A549 (cell line): Measurements from ENCODE around the gene RHOT1. TPM values are rescaled to one million over a fixed set of nuclear protein-coding genes. Genes with fewer than 3 reads are reported as not detected.
"Not testable (repeated sequence)": the region's sequence is repeated elsewhere in the genome, so short reads cannot be mapped to it uniquely, and the experiment has no call there.

Experiments used
- ATAC-seq, 2 experiments: fragments of 200-7000 bp in 1 of 2; fragments of >200 bp in 1 of 2; cut with Nextera tagmentation in 1 of 2; cut with Tn5 transposase in 1 of 2; 3 replicates each; pipeline versions ENCODE4 v1.8.0 to v1.9.1; 2018 to 2020; ENCODE audit warnings: mild to moderate bottlenecking in 1 of 2, moderate library complexity in 1 of 2
- CTCF ChIA-PET: fragments of 300-600 bp; sonication (Branson Sonifier 250); formaldehyde crosslinking; extraction: SDS; loops from one replicate; lab custom pipeline; 2021; ENCODE audit warnings: antibody characterized with exemption, inconsistent platforms; lab: Yijun Ruan, JAX
- POLR2A ChIA-PET: fragments of 350-600 bp; formaldehyde crosslinking; extraction: SDS; loops from one replicate; lab custom pipeline; 2021; ENCODE audit warnings: antibody characterized with exemption, inconsistent platforms; lab: Yijun Ruan, JAX
- DNase-seq, 2 experiments: peaks; one replicate each; pipeline versions ENCODE4 v3.0.0 to v3.0.0-alpha.2; 2011 to 2016; ENCODE audit warnings: low read depth in 1 of 2, low spot score in 1 of 2
- FAIRE-seq: peaks from 2 replicates; lab custom pipeline; 2011; peaks lifted over from hg19 to GRCh38; lab: Jason Lieb, UNC
- H3K27ac ChIP-seq, 2 experiments: fragments of >200 bp; sonication (Bioruptor Twin); formaldehyde crosslinking; 3 replicates each; pipeline ENCODE4 v1.5.1; 2016 to 2017
- H3K4me1 ChIP-seq: fragments of >200 bp; sonication (Bioruptor Twin); formaldehyde crosslinking; 3 replicates; pipeline ENCODE4 v1.6.1; 2016
- H3K4me2 ChIP-seq: fragments of >200 bp; sonication (Bioruptor Twin); formaldehyde crosslinking; 3 replicates; pipeline ENCODE4 v1.6.1; 2016
- H3K4me3 ChIP-seq: fragments of >200 bp; sonication (Bioruptor Twin); formaldehyde crosslinking; 3 replicates; pipeline ENCODE4 v1.5.1; 2016
- H3K9me3 ChIP-seq: fragments of >200 bp; sonication (Bioruptor Twin); formaldehyde crosslinking; 3 replicates; pipeline ENCODE4 v1.6.1; 2016
- BHLHE40 ChIP-seq: IDR thresholded peaks from 2 replicates; pipeline ENCODE4 v1.6.1; 2012; ENCODE audit warnings: low read depth, low read length, inconsistent platforms
- CBX2 ChIP-seq: fragments of 200-600 bp; sonication (generic); IDR thresholded peaks from 2 replicates; pipeline ENCODE4 v1.6.1; 2016; ENCODE audit warnings: low read depth, mild to moderate bottlenecking, borderline replicate concordance
- CHD4 ChIP-seq: fragments of 200-600 bp; sonication (generic); IDR thresholded peaks from 2 replicates; pipeline ENCODE4 v1.6.1; 2016; ENCODE audit warnings: antibody characterized with exemption, mild to moderate bottlenecking, borderline replicate concordance
- EP300 ChIP-seq, 2 experiments: fragments of >200 bp; sonication (Bioruptor Twin); formaldehyde crosslinking; IDR thresholded peaks; 2 replicates in 1 of 2; 3 replicates in 1 of 2; pipeline ENCODE4 v1.6.1; 2016 to 2017
- ESRRA ChIP-seq: fragments of 150-350 bp; IDR thresholded peaks from 2 replicates; pipeline ENCODE4 v1.6.1; 2014; ENCODE audit warnings: mild to moderate bottlenecking, low read length, borderline replicate concordance
- FOXS1 ChIP-seq: fragments of 250-450 bp; sonication (Bioruptor Pico); IDR thresholded peaks from 2 replicates; pipeline ENCODE4 v1.5.0; 2020; ENCODE audit warnings: mild to moderate bottlenecking, moderate library complexity
- GATA3 ChIP-seq: IDR thresholded peaks from 2 replicates; pipeline ENCODE4 v1.6.1; 2012; ENCODE audit warnings: borderline replicate concordance
- HOXB13 ChIP-seq: fragments of 250-450 bp; sonication (Bioruptor Pico); IDR thresholded peaks from 2 replicates; pipeline ENCODE4 v1.5.0; 2020; ENCODE audit warnings: low read depth, mild to moderate bottlenecking, moderate library complexity
- JUNB ChIP-seq: fragments of >200 bp; sonication (Bioruptor Twin); formaldehyde crosslinking; IDR thresholded peaks from 2 replicates; pipeline ENCODE4 v1.6.1; 2016
- KDM5A ChIP-seq: fragments of 200-600 bp; sonication (generic); IDR thresholded peaks from 2 replicates; pipeline ENCODE4 v1.6.1; 2016; ENCODE audit warnings: antibody characterized with exemption, mild to moderate bottlenecking
- MAFK ChIP-seq: fragments of 450-650 bp; IDR thresholded peaks from 2 replicates; pipeline ENCODE4 v1.6.1; 2014; ENCODE audit not compliant: partially characterized antibody
- PHF8 ChIP-seq: fragments of 200-600 bp; sonication (generic); IDR thresholded peaks from 2 replicates; pipeline ENCODE4 v1.6.1; 2016; ENCODE audit warnings: low read depth, mild to moderate bottlenecking, antibody characterized with exemption, moderate library complexity, borderline replicate concordance
- RCOR1 ChIP-seq: fragments of 150-350 bp; IDR thresholded peaks from 2 replicates; pipeline ENCODE4 v1.6.1; 2014; ENCODE audit warnings: antibody characterized with exemption, low read length, low read depth
- TFCP2L1 ChIP-seq: fragments of 250-450 bp; sonication (Bioruptor Pico); IDR thresholded peaks from 2 replicates; pipeline ENCODE4 v1.5.0; 2021; ENCODE audit warnings: mild to moderate bottlenecking
- TP53 ChIP-seq: fragments of 250-450 bp; sonication (Bioruptor Pico); IDR thresholded peaks from 2 replicates; pipeline ENCODE4 v1.5.0; 2021; ENCODE audit warnings: mild to moderate bottlenecking, moderate library complexity
- ZC3H11A ChIP-seq: fragments of 450-650 bp; IDR thresholded peaks from 2 replicates; pipeline ENCODE4 v1.6.1; 2014; ENCODE audit warnings: antibody characterized with exemption, mild to moderate bottlenecking
- ZSCAN20 ChIP-seq: fragments of 250-450 bp; sonication (Bioruptor Pico); IDR thresholded peaks from 2 replicates; pipeline ENCODE4 v1.8.0; 2022; ENCODE audit warnings: mild to moderate bottlenecking, moderate library complexity
- WGBS: methylation state at CpG from one replicate; pipeline ENCODE4 v1.1.6; 2017; ENCODE audit errors: missing lambda C conversion rate; 5-methylcytosine and 5-hydroxymethylcytosine counted together
- polyA plus RNA-seq, 4 experiments: library from polyadenylated mRNA; depleted of rRNA in 3 of 4; stranded (reverse); fragments of >200 nt; fragmentation: RNase III in 1 of 4; extraction: RNeasy Plus Mini Kit Qiagen cat#74134 plus additional on column Dnase treatment in 1 of 4; gene quantifications; 2 replicates in 3 of 4; 3 replicates in 1 of 4; pipeline ENCODE4 v1.2.3, GENCODE V29; 2011 to 2017
- TF ChIP-seq, protein P1 (sequence below): IDR thresholded peaks from 2 replicates; pipeline ENCODE4 v1.6.1; 2012
- TF ChIP-seq, protein P2 (sequence below): IDR thresholded peaks from 2 replicates; pipeline ENCODE4 v1.6.1; 2012
- TF ChIP-seq, protein P3 (sequence below): fragments of >200 bp; sonication (Bioruptor Twin); formaldehyde crosslinking; IDR thresholded peaks from 2 replicates; pipeline ENCODE4 v1.6.1; 2016
- TF ChIP-seq, protein P4 (sequence below): fragments of >200 bp; sonication (Bioruptor Twin); formaldehyde crosslinking; IDR thresholded peaks from 3 replicates; pipeline ENCODE4 v1.5.1; 2016

RHOT1 gene
- polyA plus RNA-seq, 2 of the 4 experiments (the other 2 are of a cell fraction): 26.6 to 109 TPM

DNA sequence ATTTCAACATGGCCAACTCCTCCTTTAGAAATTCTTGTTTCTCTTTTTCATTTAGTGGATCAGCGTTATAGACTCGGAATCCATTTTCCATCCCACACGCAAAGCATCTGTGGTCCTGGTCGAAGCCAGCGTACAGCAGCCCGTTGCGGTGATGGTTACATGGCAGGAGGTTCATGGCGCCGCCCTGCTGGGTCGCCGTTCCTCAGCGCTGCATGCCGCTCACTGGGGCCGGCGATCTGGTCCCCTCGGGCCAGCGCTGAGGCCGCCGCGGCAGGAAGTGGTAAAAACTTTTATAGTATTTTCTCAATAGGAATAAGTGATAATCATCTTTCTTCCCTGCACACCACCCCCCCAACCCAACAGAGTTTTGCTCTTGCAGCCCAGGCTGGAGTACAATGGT, 29.9 kb upstream of the RHOT1 start:
- no peak overlapping the region for H3K27ac ChIP-seq
- H3K4me1 ChIP-seq: 0 out of 3 replicates have a peak, but pooled peaks cover 4% of the 10 kb centered on the region
- H3K4me2 ChIP-seq: no peak overlapping the region
- POLR2A ChIA-PET: no interaction called here
- no peak for ATAC-seq
- WGBS: 92% methylated on average over 20 of the region's 20 CpGs
- no peaks in the 10 kb centered on the region for H3K9me3 ChIP-seq
- no peak overlapping the region for H3K4me3 ChIP-seq
- TF ChIP-seq MAFK (no peak), TFCP2L1 (CRISPR knock-in tag) (no peak), ZC3H11A (no peak), CHD4 (no peak), PHF8 (no peak), GATA3 (no peak), ESRRA (no peak), RCOR1 (no peak), CBX2 (no peak), ZSCAN20 (CRISPR knock-in tag) (no peak)
- TF ChIP-seq, protein P1, sequence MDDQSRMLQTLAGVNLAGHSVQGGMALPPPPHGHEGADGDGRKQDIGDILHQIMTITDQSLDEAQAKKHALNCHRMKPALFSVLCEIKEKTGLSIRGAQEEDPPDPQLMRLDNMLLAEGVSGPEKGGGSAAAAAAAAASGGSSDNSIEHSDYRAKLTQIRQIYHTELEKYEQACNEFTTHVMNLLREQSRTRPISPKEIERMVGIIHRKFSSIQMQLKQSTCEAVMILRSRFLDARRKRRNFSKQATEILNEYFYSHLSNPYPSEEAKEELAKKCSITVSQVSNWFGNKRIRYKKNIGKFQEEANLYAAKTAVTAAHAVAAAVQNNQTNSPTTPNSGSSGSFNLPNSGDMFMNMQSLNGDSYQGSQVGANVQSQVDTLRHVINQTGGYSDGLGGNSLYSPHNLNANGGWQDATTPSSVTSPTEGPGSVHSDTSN: no peak
- no peak for DNase-seq
- CTCF ChIA-PET: interaction anchor here (1.4 to 3.3 kb wide), 4 partner anchors 10 to 87 kb away, joined by 3 to 12 read pairs (median 4); no protein-coding TSS in a partner anchor
- FAIRE-seq: no peak

DNA sequence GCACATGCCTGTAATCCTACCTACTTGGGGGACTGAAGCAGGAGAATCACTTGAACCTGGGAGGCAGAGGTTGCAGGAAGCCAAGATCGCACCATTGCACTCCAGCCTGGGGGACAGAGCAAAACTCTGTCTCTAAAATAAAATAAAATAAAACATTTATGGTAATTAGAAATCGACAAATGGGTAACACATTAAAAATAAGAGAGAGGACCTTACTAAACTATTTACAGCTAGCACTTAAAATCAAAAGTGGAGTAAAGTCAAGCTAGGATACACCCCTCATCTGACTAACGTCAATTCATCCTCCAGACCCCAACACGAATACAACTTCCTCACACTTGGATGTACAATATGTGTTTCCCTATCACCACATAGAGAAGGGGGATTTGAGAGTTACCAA, 27.8 kb upstream of the RHOT1 start:
- ATAC-seq (no peak), DNase-seq (no peak), FAIRE-seq (no peak)
- ChIA-PET POLR2A (no interaction called here), CTCF (interaction anchor here (0.7 to 1.1 kb wide), 3 partner anchors 11 to 25 kb away, joined by 3 to 5 read pairs (median 3); no protein-coding TSS in a partner anchor)
- no peak overlapping the region for H3K4me3 ChIP-seq
- H3K4me1 ChIP-seq: 0 out of 3 replicates have a peak, but pooled peaks cover 4% of the 10 kb centered on the region
- no peak overlapping the region for H3K4me2 ChIP-seq
- TF ChIP-seq, protein P2, sequence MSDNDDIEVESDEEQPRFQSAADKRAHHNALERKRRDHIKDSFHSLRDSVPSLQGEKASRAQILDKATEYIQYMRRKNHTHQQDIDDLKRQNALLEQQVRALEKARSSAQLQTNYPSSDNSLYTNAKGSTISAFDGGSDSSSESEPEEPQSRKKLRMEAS: no peak
- TF ChIP-seq HOXB13: no peak
- TF ChIP-seq, protein P3, sequence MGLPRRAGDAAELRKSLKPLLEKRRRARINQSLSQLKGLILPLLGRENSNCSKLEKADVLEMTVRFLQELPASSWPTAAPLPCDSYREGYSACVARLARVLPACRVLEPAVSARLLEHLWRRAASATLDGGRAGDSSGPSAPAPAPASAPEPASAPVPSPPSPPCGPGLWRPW: no peak
- no peak for TF ChIP-seq EP300 (IDR thresholded peaks at IDR 0.05)
- TF ChIP-seq MAFK: no peak
- no peak for TF ChIP-seq ZC3H11A
- TF ChIP-seq, protein P4, sequence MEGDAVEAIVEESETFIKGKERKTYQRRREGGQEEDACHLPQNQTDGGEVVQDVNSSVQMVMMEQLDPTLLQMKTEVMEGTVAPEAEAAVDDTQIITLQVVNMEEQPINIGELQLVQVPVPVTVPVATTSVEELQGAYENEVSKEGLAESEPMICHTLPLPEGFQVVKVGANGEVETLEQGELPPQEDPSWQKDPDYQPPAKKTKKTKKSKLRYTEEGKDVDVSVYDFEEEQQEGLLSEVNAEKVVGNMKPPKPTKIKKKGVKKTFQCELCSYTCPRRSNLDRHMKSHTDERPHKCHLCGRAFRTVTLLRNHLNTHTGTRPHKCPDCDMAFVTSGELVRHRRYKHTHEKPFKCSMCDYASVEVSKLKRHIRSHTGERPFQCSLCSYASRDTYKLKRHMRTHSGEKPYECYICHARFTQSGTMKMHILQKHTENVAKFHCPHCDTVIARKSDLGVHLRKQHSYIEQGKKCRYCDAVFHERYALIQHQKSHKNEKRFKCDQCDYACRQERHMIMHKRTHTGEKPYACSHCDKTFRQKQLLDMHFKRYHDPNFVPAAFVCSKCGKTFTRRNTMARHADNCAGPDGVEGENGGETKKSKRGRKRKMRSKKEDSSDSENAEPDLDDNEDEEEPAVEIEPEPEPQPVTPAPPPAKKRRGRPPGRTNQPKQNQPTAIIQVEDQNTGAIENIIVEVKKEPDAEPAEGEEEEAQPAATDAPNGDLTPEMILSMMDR: no peak
- no peak for TF ChIP-seq TP53 (CRISPR knock-in tag)
- no peak for TF ChIP-seq KDM5A
- TF ChIP-seq FOXS1 (CRISPR knock-in tag): no peak
- no peak for TF ChIP-seq BHLHE40
- no peak for TF ChIP-seq JUNB
- no peak overlapping the region for H3K27ac ChIP-seq
- 70% methylated on average over 4 of the region's 4 CpGs for WGBS
- no peaks in the 10 kb centered on the region for H3K9me3 ChIP-seq

DNA sequence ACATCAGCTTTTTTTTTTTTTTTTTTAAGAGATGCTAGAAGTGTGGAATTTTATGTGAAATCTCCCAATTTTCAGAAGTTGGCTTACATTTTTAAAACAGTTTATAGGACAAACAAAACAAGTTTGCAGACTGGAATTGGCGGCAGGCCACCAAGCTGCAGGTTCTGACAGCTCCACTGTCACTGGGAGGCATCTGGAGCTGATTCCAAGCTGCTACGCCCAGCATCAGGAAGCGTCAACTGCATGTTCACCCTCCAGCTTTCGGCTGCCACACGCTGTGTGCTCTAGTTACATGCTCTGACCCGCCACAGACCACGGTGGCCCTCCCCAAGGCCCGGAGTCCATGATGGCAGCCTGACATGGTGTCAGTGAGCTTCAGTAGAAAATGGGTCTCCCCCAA, 26.8 kb upstream of the RHOT1 start:
- H3K27ac ChIP-seq, FAIRE-seq, POLR2A ChIA-PET, H3K4me3 ChIP-seq, H3K9me3 ChIP-seq, H3K4me2 ChIP-seq, ATAC-seq, H3K4me1 ChIP-seq, DNase-seq: not testable (repeated sequence)
- CTCF ChIA-PET: interaction anchor here (0.9 to 1.2 kb wide), 3 partner anchors 17 to 24 kb away, joined by 3 to 5 read pairs (median 3); no protein-coding TSS in a partner anchor
- 93% methylated on average over 8 of the region's 8 CpGs for WGBS
